Testis (tissue), 3 donors: Measurements from ENCODE around the gene ITGB8. TPM values are rescaled to one million over a fixed set of nuclear protein-coding genes. Genes with fewer than 3 reads are reported as not detected.

Source experiments
- DNase-seq: peaks from one replicate; pipeline ENCODE4 v3.0.0-alpha.2; 2019
- H3K27ac ChIP-seq, 2 donors: fragments of 200-600 bp; sonication (generic); one replicate each; pipeline ENCODE4 v1.5.1; 2019
- H3K27me3 ChIP-seq: fragments of 200-600 bp; sonication (generic); one replicate; pipeline ENCODE4 v1.5.1; 2019
- H3K36me3 ChIP-seq: fragments of 200-600 bp; sonication (generic); one replicate; pipeline ENCODE4 v1.5.1; 2017; ENCODE audit warnings: low read depth; ENCODE audit errors: missing control alignments
- H3K4me1 ChIP-seq: fragments of 200-600 bp; sonication (generic); one replicate; pipeline ENCODE4 v1.5.1; 2019
- H3K4me3 ChIP-seq, 2 donors: fragments of 200-600 bp; sonication (generic); one replicate each; pipeline ENCODE4 v1.5.1; 2017 to 2019
- H3K9me3 ChIP-seq: fragments of 200-600 bp; sonication (generic); one replicate; pipeline ENCODE4 v1.5.1; 2017
- CTCF ChIP-seq, 3 experiments: fragments of 450-650 bp in 2 of 3; fragments of 200-600 bp in 1 of 3; sonication (generic) in 1 of 3; IDR thresholded peaks; one replicate each; pipeline ENCODE4 v1.5.1; 2016 to 2019; ENCODE audit warnings: antibody characterized with exemption in 3 of 3, mild to moderate bottlenecking in 2 of 3, moderate library complexity in 1 of 3
- POLR2A ChIP-seq: fragments of 450-650 bp; IDR thresholded peaks from one replicate; pipeline ENCODE4 v1.6.1; 2017; ENCODE audit warnings: antibody characterized with exemption, mild to moderate bottlenecking, moderate library complexity
- WGBS, 2 donors: methylation state at CpG; one replicate each; pipeline ENCODE4 v1.1.5; 2018; 5-methylcytosine and 5-hydroxymethylcytosine counted together
- intact Hi-C: fragments of 100-400 bp; cut with DNase I; formaldehyde crosslinking; loops from one replicate; pipeline ENCODE4 v1.15.1; 2023; ENCODE audit warnings: low total_unique reads
- polyA plus RNA-seq: library from polyadenylated mRNA; stranded (reverse); fragments of 350-450 nt; fragmentation: Illumina TruSeq; extraction: RNeasy Lipid Tissue Mini Kit (QIAGEN cat#74804); gene quantifications from one replicate; pipeline ENCODE4 v1.2.3, GENCODE V29; 2014; ENCODE audit warnings: low read depth, low replicate concordance; ENCODE audit not compliant: insufficient read depth
- total RNA-seq, 2 donors: library from RNA; depleted of rRNA; stranded (reverse); fragments of >200 nt; gene quantifications; one replicate each; pipeline ENCODE4 v1.2.3, GENCODE V29; 2016

The ITGB8 gene
- total and polyA plus RNA-seq, 3 donors from 2014 or later: 9.5 to 111 (median 104) TPM

DNA sequence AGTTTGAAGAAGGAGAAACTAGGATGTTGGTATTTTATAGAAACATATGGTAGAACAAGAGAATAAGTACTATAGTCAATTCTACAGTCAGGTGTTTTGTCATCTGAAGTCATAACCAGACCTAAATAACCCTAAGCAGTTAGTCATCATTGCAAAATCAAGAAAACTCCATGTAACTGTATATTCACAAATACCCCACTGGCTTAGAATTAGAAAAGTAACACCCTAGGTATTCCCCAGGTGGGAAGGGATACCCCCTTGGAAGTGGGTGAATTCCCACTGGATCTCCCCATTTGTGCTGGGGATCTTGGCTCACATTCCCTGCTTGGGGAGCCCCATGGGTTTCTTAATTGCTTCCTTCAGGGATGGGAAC, 45.9 kb upstream of the ITGB8 start:
- no peak for TF ChIP-seq POLR2A
- TF ChIP-seq CTCF (IDR thresholded peaks at IDR 0.05): no peak
- Histone ChIP-seq H3K4me1 (no peaks in the 10 kb centered on the region), H3K9me3 (no peaks in the 10 kb centered on the region), H3K36me3 (no peaks in the 10 kb centered on the region), H3K27me3 (no peaks in the 10 kb centered on the region), H3K4me3 (no peak overlapping the region), H3K27ac (no peak overlapping the region)
- no peak for DNase-seq
- intact Hi-C loops: no loop called here

DNA sequence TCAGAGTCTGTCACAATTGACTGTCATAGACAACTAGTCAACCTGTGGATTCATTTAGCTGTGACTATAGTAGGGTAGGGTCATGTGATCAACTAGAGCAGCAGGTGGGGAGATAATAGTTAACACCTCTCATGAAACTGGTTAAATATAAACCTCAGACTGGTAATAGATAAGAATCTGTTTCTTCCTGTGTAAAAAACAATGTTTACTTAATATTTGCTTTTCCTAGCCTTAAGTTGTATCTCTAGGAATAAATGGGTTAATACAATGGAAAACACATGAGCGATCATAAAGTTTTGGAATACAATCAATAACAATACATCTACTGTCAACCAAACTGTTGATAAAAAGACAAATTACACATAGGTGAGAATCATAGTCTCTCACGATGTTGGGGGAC, 43.4 kb upstream of the ITGB8 start:
- intact Hi-C loops: no loop called here
- Histone ChIP-seq H3K27me3 (no peaks in the 10 kb centered on the region), H3K9me3 (no peaks in the 10 kb centered on the region), H3K27ac (peak overlapping the region in 1 of 2 donors; percentile 14), H3K4me3 (no peak overlapping the region), H3K36me3 (no peaks in the 10 kb centered on the region), H3K4me1 (no peaks in the 10 kb centered on the region)
- no peak for DNase-seq
- TF ChIP-seq POLR2A (no peak), CTCF (IDR thresholded peaks at IDR 0.05) (no peak)
- 84% methylated on average over 2 of the region's 2 CpGs for WGBS, 2 donors

- TF ChIP-seq CTCF (IDR thresholded peaks at IDR 0.05) (no peak), POLR2A (no peak)
- Histone ChIP-seq H3K9me3 (no peaks in the 10 kb centered on the region), H3K4me3 (no peak overlapping the region), H3K36me3 (no peaks in the 10 kb centered on the region), H3K4me1 (no peaks in the 10 kb centered on the region), H3K27me3 (no peaks in the 10 kb centered on the region), H3K27ac (peak overlapping the region in 1 of 2 donors; percentile 14)
- no peak for DNase-seq
- WGBS, 2 donors: 36 to 40% methylated on average over 2 of the region's 2 CpGs
- intact Hi-C loops: no loop called here
Measured at GRCh38 chr7:20288036-20288435, 42.7 kb upstream of the ITGB8 start.

DNA sequence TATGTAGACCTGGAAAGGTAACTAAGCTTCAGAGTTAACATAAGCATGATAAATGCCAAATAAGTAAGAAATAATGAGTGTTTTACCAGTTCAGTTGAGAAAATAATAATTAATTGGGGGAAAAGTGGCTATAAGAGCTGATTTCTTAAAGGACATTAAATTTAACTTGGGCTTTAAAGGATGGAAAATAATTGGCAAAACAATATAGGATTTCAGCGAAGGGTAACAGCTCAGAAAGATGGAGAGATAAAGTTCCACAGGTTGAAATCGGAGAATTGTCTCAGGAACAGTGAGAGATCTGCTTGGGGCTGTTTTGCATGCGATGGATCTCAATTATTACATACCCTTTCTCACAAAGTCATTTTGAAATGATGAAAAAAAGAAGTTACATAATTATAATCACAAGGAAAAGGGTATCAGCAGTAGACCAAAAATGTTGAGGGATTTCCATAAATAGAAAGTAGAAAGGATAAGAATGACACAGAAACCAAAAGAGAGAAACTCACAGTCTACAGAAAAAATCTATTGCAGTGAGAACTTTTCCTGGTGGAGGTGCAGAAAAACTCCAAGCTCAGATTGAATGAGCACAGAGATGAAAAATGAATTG, 40.1 kb upstream of the ITGB8 start:
- no peak overlapping the region for H3K4me3 ChIP-seq

More for the DNA sequence above, 40.1 kb upstream of the ITGB8 start:
- no peaks in the 10 kb centered on the region for H3K4me1 ChIP-seq
- no peaks in the 10 kb centered on the region for H3K9me3 ChIP-seq
- no peaks in the 10 kb centered on the region for H3K27me3 ChIP-seq
- intact Hi-C loops: no loop called here
- H3K36me3 ChIP-seq: no peaks in the 10 kb centered on the region
- DNase-seq: no peak
- TF ChIP-seq CTCF (IDR thresholded peaks at IDR 0.05): no peak
- no peak for TF ChIP-seq POLR2A
- H3K27ac ChIP-seq: no peak overlapping the region
- WGBS, 2 donors: 75 to 80% methylated on average over 3 of the region's 3 CpGs
